ENCODE measurements around the gene TIMMDC1. TPM values are rescaled to one million over a fixed set of nuclear protein-coding genes. Genes with fewer than 3 reads are reported as not detected.

Gene TIMMDC1
- total RNA-seq, 1 experiment from 2014 or later, result 109 TPM

- H2BK120ac ChIP-seq (ENCODE audit: low read depth, low read length, poor library complexity, severe bottlenecking), result no peak overlapping the region
- no peak overlapping the region for H3K4ac ChIP-seq (ENCODE audit: low read depth, low read length)
- no peak overlapping the region for H3K18ac ChIP-seq (ENCODE audit: insufficient read length, low read depth, low read length)
- H2BK12ac ChIP-seq (ENCODE audit: insufficient read length, low read depth, low read length), result no peak overlapping the region
- no peak overlapping the region for H3K27ac ChIP-seq (ENCODE audit: insufficient read length, low read depth, low read length)
- H3K14ac ChIP-seq (ENCODE audit: insufficient read depth, low read length), result no peak overlapping the region
- no peak for DNase-seq
- H3K27me3 ChIP-seq (ENCODE audit: insufficient read depth, low read length), result no peaks in the 10 kb centered on the region
- no peaks in the 10 kb centered on the region for H3K79me2 ChIP-seq (ENCODE audit: insufficient read depth, low read length)
- Mint-ChIP-seq H3K27ac (no peak overlapping the region; a peak in 1 of 7 replicates), H3K4me1 (peaks cover 2 to 5% of the 10 kb centered on the region in 2 experiments), H3K9me3 (no peaks in the 10 kb centered on the region), H3K36me3 (ENCODE audit: insufficient read depth in 1 of 3, low read depth in 3 of 3) (peaks cover 0 to 1% (median 0%) of the 10 kb centered on the region in 3 experiments; a peak in 3 of 7 replicates), H3K27me3 (ENCODE audit: low read depth) (no peaks in the 10 kb centered on the region), H3K4me3 (no peak overlapping the region)
- H3K4me2 ChIP-seq (ENCODE audit: insufficient read depth, insufficient read length, low read length), result no peak overlapping the region
- H3K9ac ChIP-seq (ENCODE audit: extremely low read depth, insufficient read length, low read length), result no peak overlapping the region
- H2BK15ac ChIP-seq (ENCODE audit: low read depth, low read length), result no peak overlapping the region
- H3K23ac ChIP-seq (ENCODE audit: insufficient read length, low read depth, low read length), result no peak overlapping the region
- H2BK20ac ChIP-seq (ENCODE audit: low read depth, low read length, poor library complexity, severe bottlenecking), result no peak overlapping the region
- no peak overlapping the region for H3T11ph ChIP-seq (ENCODE audit: low read length)
- no peak overlapping the region for H4K5ac ChIP-seq (ENCODE audit: insufficient read length, low read depth, low read length)
- H4K8ac ChIP-seq (replicated peaks; ENCODE audit: insufficient read length, low read depth, low read length), result no peak overlapping the region
- H4K20me1 ChIP-seq (ENCODE audit: control insufficient read depth, insufficient read depth, insufficient read length), result no peaks in the 10 kb centered on the region
- no peaks in the 10 kb centered on the region for H3K23me2 ChIP-seq (ENCODE audit: insufficient read length, low read depth, low read length, poor library complexity, severe bottlenecking)
- H4K91ac ChIP-seq (ENCODE audit: insufficient read length, low read depth, low read length), result no peak overlapping the region
- H2AK5ac ChIP-seq (ENCODE audit: insufficient read length, low read length), result no peak overlapping the region
- H3K4me1 ChIP-seq (ENCODE audit: insufficient read depth, low read length), result no peaks in the 10 kb centered on the region
- no peak for TF ChIP-seq CTCF (conservative IDR thresholded peaks at IDR 0.05)
- H2BK5ac ChIP-seq (ENCODE audit: insufficient read length, low read length), result no peak overlapping the region
- no peaks in the 10 kb centered on the region for H3K79me1 ChIP-seq (ENCODE audit: insufficient read depth, low read depth, low read length, poor library complexity, severe bottlenecking)
- H3K56ac ChIP-seq (ENCODE audit: insufficient read length, low read depth, low read length), result no peak overlapping the region
- no peaks in the 10 kb centered on the region for H3K9me3 ChIP-seq (ENCODE audit: control insufficient read depth, low read depth, low read length)
- WGBS (ENCODE audit: extremely low coverage, insufficient read length, low lambda C conversion rate), result no CpG with 5 or more reads among the region's 2 CpGs
- no peak overlapping the region for H2AFZ ChIP-seq (ENCODE audit: low read length)
Observed at GRCh38 chr3:119530456-119530855, 32.1 kb downstream of the TIMMDC1 start.
